ENCODE results near the gene KRTAP5-2. TPM values are rescaled to one million over a fixed set of nuclear protein-coding genes. Genes with fewer than 3 reads are reported as not detected.

The KRTAP5-2 gene
- total and polyA plus RNA-seq, 10 donors = not detected

- Histone ChIP-seq H3K27ac (no peak overlapping the region), H3K36me3 (no peaks in the 10 kb centered on the region), H3K9me3 (no peaks in the 10 kb centered on the region), H3K4me3 (no peak overlapping the region), H3K27me3 (replicated peaks in 1 of 7) (peaks cover 0 to 74% (median 21%) of the 10 kb centered on the region in 7 donors), H3K4me1 (peaks cover 0 to 15% (median 0%) of the 10 kb centered on the region in 6 donors)
- 87 to 96% (median 90%) methylated on average over 2 of the region's 2 CpGs for WGBS, 5 donors
- DNase-seq = no peak
- intact Hi-C loops (cut with DNase I; ENCODE audit: low total_unique reads) = no loop called here
- no peak for TF ChIP-seq POLR2A (IDR thresholded peaks at IDR 0.05)
- no peak for TF ChIP-seq POLR2AphosphoS5 (IDR thresholded peaks at IDR 0.05)
- no peak for TF ChIP-seq CTCF (IDR thresholded peaks at IDR 0.05 in 8 of 11, conservative IDR thresholded peaks at IDR 0.05 in 3 of 11)
Measured at GRCh38 chr11:1637628-1638027, 39.5 kb upstream of the KRTAP5-2 start.

GRCh38 chr11:1636291-1636950, 38.3 kb upstream of the KRTAP5-2 start:
- TF ChIP-seq POLR2AphosphoS5 (IDR thresholded peaks at IDR 0.05) = no peak
- no peak for TF ChIP-seq POLR2A (IDR thresholded peaks at IDR 0.05)
- no peak for TF ChIP-seq CTCF (IDR thresholded peaks at IDR 0.05 in 8 of 11, conservative IDR thresholded peaks at IDR 0.05 in 3 of 11)
- Histone ChIP-seq H3K9me3 (no peaks in the 10 kb centered on the region), H3K27me3 (replicated peaks in 1 of 7) (peaks cover 0 to 80% (median 17%) of the 10 kb centered on the region in 7 donors), H3K4me1 (peaks cover 0 to 20% (median 0%) of the 10 kb centered on the region in 6 donors), H3K4me3 (no peak overlapping the region), H3K36me3 (no peaks in the 10 kb centered on the region), H3K27ac (no peak overlapping the region)
- intact Hi-C loops (cut with DNase I; ENCODE audit: low total_unique reads) = no loop called here
- 84 to 94% (median 88%) methylated on average over 19 of the region's 19 CpGs for whole genome bisulfite sequencing, 5 donors
- peak; percentile 21 for DNase-seq

GRCh38 chr11:1633864-1634263, 35.8 kb upstream of the KRTAP5-2 start:
- Histone ChIP-seq H3K4me3 (no peak overlapping the region), H3K36me3 (no peaks in the 10 kb centered on the region), H3K9me3 (no peaks in the 10 kb centered on the region), H3K4me1 (peaks cover 0 to 14% (median 6%) of the 10 kb centered on the region in 6 donors), H3K27me3 (replicated peaks in 1 of 7) (peaks cover 0 to 78% (median 11%) of the 10 kb centered on the region in 7 donors), H3K27ac (no peak overlapping the region)
- TF ChIP-seq POLR2AphosphoS5 (IDR thresholded peaks at IDR 0.05) (no peak), POLR2A (IDR thresholded peaks at IDR 0.05) (no peak), CTCF (IDR thresholded peaks at IDR 0.05 in 8 of 11, conservative IDR thresholded peaks at IDR 0.05 in 3 of 11) (no peak)
- no peak for DNase-seq
- intact Hi-C loops (cut with DNase I; ENCODE audit: low total_unique reads) = no loop called here
- 84 to 92% (median 88%) methylated on average over 10 of the region's 10 CpGs for WGBS, 5 donors

- H3K9me3 ChIP-seq = no peaks in the 10 kb centered on the region
- no peak overlapping the region for H3K27ac ChIP-seq
- H3K36me3 ChIP-seq = no peaks in the 10 kb centered on the region
- TF ChIP-seq POLR2AphosphoS5 (IDR thresholded peaks at IDR 0.05) (no peak), POLR2A (IDR thresholded peaks at IDR 0.05) (no peak), CTCF (IDR thresholded peaks at IDR 0.05 in 8 of 11, conservative IDR thresholded peaks at IDR 0.05 in 3 of 11) (no peak)
- DNase-seq = no peak
- 29 to 59% (median 51%) methylated on average over 5 to 11 of the region's 11 CpGs for WGBS, 5 donors
- no peak overlapping the region for H3K4me3 ChIP-seq
- H3K27me3 ChIP-seq (replicated peaks in 1 of 7) = peaks cover 0 to 84% (median 15%) of the 10 kb centered on the region in 7 donors
- intact Hi-C loops (cut with DNase I; ENCODE audit: low total_unique reads) = no loop called here
- peaks cover 0 to 18% (median 9%) of the 10 kb centered on the region in 6 donors for H3K4me1 ChIP-seq
Measured at GRCh38 chr11:1632053-1632714, 34.1 kb upstream of the KRTAP5-2 start.

Measured in spleen (tissue), 11 donors.